GM12892 (cell line): ENCODE measurements around the gene ZNF426.

Experiments used
- DNase-seq: peaks from one replicate; pipeline ENCODE4 v3.0.0; 2011; ENCODE audit not compliant: insufficient read length
- FAIRE-seq: peaks from 2 replicates; lab custom pipeline; 2011; peaks lifted over from hg19 to GRCh38; lab: Jason Lieb, UNC
- POLR2A ChIP-seq: IDR thresholded peaks from 2 replicates; pipeline ENCODE4 v1.6.1; 2011; ENCODE audit warnings: low read depth, low read length, control low read depth
- POLR2AphosphoS5 ChIP-seq: IDR thresholded peaks from 2 replicates; pipeline ENCODE4 v1.6.1; 2011; ENCODE audit warnings: low read depth, low read length, control low read depth
- TAF1 ChIP-seq: IDR thresholded peaks from 2 replicates; pipeline ENCODE4 v1.6.1; 2011; ENCODE audit warnings: low read depth, mild to moderate bottlenecking, control low read depth, low read length, borderline replicate concordance

Gene ZNF426

DNA sequence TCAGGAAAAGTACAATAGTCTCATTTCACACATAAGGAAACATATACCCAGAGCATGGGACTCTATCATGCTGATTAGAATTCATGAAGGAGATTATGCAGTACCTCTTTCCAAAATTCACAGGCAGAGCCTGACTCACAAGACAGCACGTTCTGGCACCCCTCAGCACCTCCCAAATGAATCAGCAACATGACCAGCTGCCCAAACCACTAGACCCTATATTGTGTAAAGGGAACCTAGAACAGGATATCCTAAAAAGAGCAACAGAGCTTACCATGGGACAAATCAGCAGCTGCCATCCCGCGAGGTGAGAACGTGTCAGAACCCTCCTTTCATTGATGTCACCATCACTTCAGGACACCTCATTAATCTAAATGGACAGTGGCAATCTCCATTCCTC is 2.5 kb downstream of the ZNF426 start:
- no peak for DNase-seq

DNA sequence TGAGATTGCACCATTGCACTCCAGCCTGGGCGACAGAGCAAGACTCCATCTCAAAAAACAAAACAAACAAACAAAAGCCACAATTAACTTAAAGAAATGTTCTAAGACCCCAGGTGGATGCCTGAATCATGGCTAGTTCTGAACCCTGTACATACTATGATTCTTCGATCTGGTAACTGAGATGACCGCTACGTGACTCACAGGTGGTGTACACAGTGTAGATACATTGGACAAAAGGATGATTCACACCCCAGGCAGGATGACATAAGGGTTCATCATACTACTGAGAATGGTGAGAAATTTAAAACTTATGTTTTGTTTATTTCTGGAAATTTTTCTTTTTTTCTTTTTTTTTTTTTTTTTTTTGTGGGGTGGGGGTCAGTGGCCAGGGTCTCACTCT is 6.5 kb downstream of the ZNF426 start:
- FAIRE-seq (no peak), DNase-seq (no peak)
- no peak for TF ChIP-seq POLR2A
- no peak for TF ChIP-seq TAF1
- TF ChIP-seq POLR2AphosphoS5 = no peak

More for the DNA sequence above, 2.5 kb downstream of the ZNF426 start:
- FAIRE-seq = no peak
- TF ChIP-seq POLR2AphosphoS5 = no peak
- no peak for TF ChIP-seq TAF1
- no peak for TF ChIP-seq POLR2A

DNA sequence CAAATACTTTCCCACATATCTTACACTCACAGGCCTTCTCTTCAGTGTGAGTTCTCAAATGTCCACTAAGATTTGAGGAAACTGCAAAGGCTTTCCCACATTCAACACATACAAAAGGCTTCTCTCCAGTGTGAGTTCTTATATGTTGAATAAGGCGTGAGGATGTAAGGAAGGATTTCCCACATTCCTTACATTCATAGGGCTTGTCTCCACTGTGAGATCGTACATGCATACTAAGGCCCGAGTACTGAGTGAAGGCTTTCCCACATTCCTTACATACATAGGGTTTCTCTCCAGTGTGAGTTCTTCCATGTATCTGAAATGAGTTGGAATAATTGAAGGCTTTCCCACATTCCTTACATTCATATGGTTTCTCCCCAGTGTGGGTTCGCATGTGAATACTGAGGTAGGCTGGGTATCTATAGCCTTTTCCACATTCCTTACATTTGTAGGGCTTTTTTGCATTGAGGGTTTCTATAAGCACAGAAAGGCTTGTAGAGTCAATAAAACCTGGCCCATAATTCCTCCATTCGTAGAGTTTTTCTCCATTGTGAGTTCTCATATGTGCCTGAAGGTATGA is 9.6 kb downstream of the ZNF426 start:
- no peak for TF ChIP-seq POLR2AphosphoS5
- TF ChIP-seq POLR2A = no peak
- no peak for TF ChIP-seq TAF1
- DNase-seq (no peak), FAIRE-seq (no peak)

DNA sequence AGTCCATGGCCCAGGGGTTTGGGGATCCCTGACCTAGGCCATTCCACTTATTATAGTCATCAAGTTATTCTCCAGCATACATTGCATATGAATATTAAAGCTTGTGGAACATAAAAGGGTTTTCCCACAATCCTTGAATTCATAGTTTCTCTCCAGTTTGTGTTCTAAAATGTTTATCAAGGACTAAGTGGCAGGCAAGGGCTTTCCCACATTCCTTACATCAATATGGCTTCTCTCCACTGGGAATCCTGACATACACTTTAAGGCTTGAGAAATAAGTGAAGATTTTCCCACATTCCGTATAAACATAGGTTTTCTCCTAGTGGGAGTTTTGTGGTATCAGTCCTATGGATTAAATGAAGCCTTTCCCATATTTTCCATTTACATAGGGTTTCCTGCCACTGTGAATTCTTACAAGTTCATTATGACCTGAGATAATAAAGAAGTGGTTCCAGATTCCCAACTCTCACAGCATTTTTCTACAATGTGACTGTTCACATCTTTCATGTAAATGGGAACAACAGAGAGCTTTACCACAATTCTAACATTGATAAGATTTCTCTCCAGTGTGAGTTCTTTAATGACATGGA is 14.5 kb downstream of the ZNF426 start:
- no peak for TF ChIP-seq POLR2AphosphoS5
- TF ChIP-seq TAF1 = no peak
- TF ChIP-seq POLR2A = no peak
- DNase-seq = no peak
- no peak for FAIRE-seq

DNA sequence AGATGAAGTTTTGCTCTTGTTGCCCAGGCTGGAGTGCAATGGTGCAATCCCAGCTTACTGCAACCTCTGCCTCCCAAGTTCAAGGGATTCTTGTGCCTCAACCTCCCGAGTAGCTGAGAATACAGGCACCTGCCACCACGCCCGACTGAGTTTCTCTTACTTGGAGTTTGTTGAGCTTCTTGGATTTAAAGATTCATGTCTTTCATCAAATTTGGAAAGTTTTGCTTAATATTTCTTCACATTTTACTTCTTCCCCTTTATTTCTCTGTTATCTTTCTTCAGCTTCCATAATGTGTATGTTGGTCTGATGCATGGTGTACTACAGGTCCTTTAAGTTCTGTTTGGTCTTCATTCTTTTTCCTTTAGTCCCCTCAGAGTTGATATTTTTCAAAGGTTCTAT is 31.2 kb downstream of the ZNF426 start:
- TF ChIP-seq TAF1 = no peak
- TF ChIP-seq POLR2A = no peak
- no peak for TF ChIP-seq POLR2AphosphoS5
- DNase-seq (no peak), FAIRE-seq (no peak)

DNA sequence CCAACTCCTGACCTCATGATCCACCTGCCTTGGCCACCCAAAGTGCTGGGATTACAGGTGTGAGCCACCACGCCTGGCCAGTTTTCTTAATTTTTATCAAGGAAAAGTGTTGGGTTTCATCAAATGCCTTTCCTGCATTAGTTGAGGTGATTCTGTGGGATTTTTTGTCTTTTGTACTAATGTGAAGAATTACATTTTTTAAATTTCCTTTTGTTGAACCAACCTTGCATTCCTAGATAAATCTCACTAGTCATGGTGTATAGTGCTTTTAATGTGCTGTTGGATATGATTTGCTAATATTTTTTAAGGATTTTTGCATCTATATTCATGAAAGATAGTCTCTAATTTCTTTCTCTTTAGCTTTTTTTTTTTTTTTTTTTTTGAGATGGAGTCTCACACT is 37.6 kb downstream of the ZNF426 start:
- no peak for FAIRE-seq

DNA sequence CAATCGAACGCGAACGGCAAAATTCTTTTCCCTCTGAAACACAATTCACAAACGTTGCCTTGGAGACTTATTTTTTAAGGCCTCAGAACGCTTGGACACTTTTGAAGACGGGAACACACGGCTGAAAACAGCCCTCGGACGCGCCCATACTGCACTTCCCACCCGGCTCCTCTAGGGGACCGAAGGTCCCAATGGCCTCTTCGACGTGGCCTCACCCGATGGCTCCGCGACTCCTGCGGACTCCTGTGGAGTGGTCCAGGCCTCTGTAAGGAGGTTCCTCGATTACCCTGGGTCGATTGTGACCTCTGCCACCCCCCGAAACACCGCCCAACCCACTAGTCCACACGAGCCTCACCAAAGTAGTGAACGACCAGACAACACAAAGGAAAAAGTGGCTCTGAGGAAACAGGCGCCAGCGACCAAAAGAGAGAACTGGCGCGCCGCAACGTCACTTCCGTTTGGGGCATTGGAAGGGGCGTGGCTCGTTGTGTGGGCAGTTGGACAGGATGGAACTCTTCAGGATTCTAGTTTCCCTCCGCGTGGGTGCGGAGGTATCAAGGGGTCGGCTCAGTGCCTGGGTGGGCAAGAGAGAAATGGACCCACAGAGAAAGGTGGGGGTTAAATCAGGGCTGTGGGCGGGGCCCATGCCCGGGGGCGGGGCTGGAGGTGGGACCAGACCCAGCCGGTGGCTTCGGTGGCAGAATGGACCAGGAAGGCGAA is 40.1 kb downstream of the ZNF426 start, which contains the start of gene ZNF560:
ZNF560 (minus strand) TSS at position 434 of the 720 bp plus-strand sequence. CDS start 23,303 bp downstream, outside the sequence.
- TF ChIP-seq TAF1 (no peak), POLR2AphosphoS5 (no peak), POLR2A (no peak)
- FAIRE-seq (no peak), DNase-seq (no peak)

More for the DNA sequence above, 37.6 kb downstream of the ZNF426 start:
- no peak for TF ChIP-seq POLR2A
- no peak for TF ChIP-seq POLR2AphosphoS5
- no peak for DNase-seq

DNA sequence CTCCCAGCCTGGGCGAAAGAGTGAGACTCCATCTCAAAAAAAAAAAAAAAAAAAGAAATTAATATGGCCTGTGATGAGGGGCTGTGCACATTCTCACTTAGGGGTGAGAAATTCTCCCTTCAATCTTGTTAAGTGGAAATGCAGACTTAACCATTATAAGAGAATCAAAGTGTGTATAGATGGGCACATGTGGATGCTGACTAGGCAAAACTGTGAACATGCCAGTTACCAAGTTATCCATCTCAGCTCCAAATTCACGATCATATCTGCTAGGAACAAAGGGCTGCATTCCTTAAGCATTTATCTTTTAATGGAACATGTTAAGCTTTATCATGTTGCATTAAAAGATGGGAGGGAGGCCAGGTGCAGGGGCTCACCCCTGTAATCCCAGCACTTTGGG is 44.3 kb downstream of the ZNF426 start:
- TF ChIP-seq POLR2AphosphoS5 = no peak
- TF ChIP-seq POLR2A = no peak
- TF ChIP-seq TAF1 = no peak
- FAIRE-seq (no peak), DNase-seq (no peak)

DNA sequence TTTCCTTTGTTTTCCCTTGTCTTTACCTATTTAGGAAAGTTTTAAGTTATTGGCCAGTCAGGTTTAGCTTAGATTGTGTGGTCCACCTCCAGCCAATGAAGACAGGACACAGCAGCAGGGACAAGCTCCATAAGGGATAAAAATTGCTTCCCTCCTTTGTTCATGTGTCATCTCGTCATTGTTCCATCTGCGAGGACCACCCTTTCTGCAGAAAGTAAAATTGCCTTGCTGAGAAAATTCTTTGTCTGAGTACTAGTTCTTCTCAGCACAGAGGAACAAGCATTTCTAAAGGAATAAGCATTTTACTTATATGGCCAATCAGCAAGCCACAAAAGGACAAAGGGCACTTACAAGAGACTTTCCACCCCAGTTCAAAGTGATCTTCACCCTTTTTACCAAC is 51.4 kb downstream of the ZNF426 start:
- no peak for TF ChIP-seq POLR2AphosphoS5
- TF ChIP-seq POLR2A = no peak
- no peak for FAIRE-seq
- DNase-seq = no peak

DNA sequence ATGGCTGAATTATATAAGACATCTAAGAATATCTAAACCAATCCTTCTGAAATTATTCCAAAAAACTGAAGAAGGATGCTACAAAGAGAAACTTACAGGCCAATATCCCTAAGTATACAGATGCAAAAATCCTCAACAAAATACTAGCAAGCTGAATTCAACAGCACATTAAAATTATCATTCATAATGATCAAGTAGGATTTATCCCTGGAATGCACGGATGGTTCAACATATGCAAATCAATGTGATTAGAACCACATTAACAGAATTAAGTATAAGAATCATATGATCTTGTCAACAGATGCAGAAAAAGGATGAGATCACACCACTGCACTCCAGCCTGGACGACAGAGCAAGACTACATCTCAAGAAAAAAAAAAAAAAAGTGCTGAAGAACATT is 53.3 kb downstream of the ZNF426 start:
- no peak for DNase-seq

DNA sequence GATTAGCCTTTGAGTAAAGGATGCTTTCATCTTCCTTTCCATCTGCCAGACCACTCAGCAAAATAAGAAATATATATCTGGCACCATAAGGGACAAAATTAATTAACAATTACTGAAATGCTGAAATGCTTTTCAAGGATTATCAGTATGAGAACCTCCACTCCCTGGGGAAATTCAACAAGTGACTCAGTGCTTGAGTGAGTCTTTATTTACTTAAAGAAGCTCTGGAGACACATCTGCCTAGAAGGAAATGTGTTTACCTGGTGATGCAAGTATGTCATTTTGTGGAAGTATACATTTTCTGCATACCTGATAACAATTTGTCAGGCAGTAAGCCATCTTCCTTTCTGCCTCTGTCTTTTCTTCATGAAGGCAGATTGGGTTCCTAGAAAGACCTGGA is 63.5 kb downstream of the ZNF426 start:
- FAIRE-seq = no peak
- no peak for TF ChIP-seq TAF1
- TF ChIP-seq POLR2AphosphoS5 = no peak
- no peak for TF ChIP-seq POLR2A

More for the DNA sequence above, 53.3 kb downstream of the ZNF426 start:
- TF ChIP-seq POLR2A = no peak
- no peak for TF ChIP-seq POLR2AphosphoS5
- TF ChIP-seq TAF1 = no peak
- no peak for FAIRE-seq

More for the DNA sequence above, 63.5 kb downstream of the ZNF426 start:
- no peak for DNase-seq
